ENCODE results near the gene RNF31.

RNF31 gene

DNA sequence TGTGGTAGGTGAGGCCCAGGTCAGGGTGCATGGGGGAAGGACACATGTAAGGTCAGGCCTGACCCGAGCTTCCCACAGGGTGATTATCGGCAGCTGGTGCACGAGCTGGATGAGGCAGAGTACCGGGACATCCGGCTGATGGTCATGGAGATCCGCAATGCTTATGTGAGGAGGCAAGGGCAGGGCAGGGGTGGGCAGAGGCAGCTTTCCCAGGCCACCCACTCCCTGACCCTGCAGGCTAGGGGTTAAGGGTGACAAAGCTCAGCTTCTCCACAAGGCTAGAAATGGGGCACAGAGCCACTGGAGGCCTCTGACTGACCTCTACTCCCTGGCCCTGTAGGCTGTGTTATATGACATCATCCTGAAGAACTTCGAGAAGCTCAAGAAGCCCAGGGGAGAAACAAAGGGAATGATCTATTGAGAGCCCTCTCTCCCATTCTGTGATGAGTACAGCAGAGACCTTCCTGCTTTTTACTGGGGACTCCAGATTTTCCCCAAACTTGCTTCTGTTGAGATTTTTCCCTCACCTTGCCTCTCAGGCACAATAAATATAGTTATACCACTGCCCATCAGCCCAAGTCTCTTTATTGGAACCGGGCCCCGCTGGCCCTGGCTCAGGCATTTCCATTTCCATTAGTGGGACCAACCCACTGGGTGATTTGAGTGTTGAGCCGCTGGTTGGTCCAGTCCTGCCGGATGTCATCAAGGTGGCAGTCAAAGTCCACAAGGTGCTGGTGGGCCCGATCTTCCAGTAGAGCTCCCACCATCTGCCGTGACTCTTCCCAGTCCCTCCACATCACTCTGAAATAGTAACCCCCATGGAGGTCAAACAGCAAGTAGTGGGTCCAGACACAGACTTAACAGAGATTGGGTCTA is 8.7 kb upstream of the RNF31 start:
- DNase-seq, result no peak

DNA sequence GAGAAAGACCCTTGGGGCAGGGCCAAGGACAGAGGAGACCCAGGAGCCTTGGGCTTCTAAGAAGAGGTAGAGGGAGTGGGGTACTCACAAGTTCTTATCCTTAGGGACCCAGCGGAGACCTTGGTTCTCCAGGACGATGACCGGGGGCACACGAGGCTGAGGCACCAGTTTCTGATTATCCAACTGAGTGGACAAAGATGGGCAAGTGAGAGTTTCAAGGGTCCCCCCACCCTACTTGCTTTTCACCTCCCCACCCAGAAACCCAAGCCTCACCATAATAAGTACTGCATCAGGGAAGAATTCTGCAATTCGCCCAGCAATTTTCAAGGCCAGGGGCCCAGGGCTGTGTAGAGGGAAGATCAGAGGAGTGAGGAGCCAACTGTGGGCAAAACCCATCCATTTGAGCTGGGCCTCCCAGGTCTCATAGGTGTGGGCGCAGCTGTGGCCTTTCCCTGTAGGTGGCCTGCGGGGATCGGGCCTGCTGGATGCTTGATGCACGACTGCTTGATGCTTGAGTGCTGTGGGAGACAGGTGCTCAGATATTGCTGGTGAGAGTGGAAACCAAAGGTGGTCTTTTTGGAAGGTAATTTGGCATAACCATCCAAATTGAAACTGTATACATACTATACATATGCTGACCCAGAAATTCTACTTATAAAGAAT is 7.9 kb upstream of the RNF31 start:
- no peak for DNase-seq

DNA sequence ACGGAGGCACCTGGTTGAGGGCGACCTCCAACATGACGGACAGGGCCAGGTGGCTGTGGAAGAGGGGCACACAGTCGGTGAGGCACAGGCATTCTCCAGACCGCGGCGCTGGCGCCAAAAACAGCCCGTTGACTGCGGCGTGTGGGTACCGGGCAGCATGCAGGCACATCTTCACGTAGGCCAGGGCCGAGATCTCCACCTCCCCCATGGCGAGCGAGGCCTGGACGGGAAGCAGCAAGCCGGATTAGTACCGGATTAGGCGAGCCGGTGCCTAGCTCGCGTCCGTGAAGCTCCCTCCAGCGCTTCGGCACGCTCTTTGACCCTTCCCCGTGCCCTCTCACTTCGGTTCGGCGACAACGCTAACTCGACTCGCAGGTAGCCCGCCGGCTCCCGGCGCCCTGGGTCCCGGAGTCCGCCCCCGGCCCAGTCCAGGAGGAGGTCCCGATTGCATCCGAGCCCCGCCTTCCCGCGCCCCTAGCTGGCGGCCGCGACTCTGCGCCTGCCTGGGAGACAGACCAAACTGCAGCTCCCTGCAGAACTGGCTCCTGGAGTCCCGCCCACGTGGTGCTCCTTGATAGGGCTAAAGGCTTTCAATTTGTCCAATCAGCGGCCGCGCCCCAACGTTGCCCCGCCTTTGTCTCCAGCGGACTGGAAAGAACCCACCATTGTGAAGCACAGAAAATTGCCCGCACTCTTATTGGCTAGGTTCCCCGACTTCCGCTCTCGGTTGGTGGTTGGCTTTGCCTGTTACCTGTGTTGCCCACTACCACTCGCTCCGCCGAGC is 6.0 kb upstream of the RNF31 start, which contains the start of gene EMC9:
Gene EMC9, minus strand, starts transcription at position 495 of the 784 bp plus-strand sequence. Its CDS starts 287 bp downstream, at position 208.
- DNase-seq, result peak; percentile 100

DNA sequence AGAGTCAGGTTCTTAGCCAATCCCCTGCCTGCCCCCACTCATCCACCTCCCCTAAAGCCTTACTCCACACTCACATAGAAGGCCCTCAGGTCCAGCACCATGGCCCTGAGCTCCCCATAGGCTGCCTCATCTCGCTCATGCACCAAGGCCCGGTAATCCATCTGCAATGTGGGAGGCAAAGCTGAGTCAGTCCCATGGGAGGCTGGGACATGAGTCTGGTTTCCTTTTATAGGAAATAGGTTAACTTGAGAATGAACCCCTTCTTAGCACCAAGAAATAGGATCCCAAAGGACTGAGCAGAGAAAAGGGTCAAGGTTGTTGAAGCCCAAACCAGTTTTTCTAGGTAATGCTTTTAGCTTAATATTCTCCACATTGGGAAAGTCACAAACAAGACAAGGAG is 3.8 kb upstream of the RNF31 start:
- no peak for DNase-seq

DNA sequence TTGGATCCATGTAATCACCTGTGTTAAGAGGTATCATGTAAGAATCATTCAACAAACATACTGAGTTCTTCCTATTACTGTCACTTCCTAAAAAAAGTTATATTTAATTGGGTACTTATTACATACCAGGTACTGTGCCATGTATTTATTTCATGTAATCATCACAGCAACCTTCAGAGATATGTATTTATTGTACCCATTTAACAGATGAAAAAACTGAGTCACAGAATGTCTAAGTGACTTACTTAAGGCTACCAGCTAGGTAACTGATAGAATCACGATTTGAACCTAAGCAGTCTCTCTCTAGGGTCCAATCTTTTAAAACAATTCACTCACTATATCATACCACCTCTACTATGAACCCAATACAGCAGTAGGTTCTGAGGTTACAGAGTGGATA is 2.8 kb upstream of the RNF31 start:
- no peak for DNase-seq

DNA sequence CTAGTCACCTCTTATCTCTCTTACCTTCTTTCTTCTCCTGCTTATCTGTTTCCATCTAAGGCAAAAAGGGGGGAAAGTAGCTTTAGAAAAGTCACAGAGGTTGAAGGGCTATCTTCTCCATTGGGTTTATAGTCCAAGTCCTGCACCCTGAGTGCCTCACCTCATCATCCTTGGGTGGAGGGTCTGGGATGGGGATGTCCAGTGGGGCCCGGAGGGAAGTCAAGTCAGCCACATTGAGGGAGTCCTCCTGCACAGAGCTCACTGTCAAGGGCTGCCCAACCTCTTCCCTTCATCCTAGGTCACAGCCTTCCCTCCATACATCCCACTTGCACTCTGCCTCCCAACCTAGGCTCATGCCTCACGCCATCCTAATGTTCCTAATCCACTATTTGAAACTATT is 2.1 kb upstream of the RNF31 start:
- no peak for DNase-seq

DNA sequence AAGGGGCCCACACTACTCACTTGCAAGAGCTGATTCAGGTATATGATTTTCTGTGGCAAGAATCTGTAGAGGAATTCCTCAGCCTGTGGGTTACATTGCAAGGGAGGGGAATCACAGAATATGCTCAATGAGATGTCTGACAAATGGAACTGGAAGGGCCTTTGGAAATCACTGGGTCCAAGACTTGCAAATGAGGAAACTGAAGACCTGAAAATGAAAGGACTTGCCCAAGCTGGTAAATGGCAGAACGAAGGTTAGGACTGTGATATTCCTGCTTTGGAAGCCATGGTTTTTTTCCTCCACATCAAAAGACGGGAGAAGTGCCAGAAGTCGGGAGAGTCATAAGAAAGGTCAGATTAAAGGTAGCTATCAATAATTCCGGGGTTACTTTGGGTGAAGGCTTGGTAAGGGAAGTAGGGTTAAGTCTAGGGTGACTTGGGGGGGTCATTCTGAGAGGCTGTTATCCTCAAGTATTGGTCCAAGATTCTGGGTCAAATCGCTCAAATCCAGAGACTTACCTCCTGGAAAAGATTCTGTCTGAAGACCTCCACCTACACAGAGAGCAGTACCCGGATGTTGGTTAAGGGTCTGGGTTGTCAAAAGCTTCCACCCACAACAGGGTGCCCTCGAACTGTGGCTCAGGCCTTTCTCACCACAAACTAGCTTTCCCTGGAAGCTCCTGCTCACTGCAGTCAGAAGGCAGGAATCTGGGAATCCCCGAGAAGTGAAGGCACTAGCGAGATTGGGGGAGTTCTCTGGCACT is 1.4 kb upstream of the RNF31 start:
- DNase-seq, result no peak

DNA sequence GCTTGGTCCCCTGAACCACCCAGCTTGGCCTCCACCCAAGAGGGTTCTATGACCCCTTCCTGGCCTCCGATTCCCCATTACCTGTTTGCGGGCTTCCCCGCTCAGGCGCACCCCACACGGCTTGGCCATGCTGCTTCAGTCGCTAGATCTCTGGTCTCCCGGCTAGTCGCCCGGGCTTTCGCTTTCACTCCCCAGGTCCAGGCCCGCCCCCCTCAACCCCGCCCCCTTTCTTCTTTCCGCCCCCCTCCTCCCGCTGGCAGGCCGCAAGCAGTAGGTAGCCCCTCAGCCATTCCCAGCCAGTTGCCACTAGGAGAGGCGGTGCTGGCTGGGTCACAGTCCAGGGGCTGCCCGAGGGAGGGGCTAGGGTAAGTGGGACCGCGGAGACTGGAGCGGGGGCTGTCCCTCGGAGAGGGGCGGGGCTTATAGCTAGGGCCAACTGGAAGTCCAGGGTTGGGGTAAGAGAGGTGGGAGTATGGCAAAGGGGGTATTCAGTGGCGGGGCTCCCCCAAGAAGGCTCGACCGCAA is 783 bp upstream of the RNF31 start, which contains the start of gene PSME2:
Gene PSME2, minus strand, starts transcription at position 158 of the 525 bp plus-strand sequence. Its CDS starts 29 bp downstream, at position 129.
- DNase-seq, result peak; percentile 99

DNA sequence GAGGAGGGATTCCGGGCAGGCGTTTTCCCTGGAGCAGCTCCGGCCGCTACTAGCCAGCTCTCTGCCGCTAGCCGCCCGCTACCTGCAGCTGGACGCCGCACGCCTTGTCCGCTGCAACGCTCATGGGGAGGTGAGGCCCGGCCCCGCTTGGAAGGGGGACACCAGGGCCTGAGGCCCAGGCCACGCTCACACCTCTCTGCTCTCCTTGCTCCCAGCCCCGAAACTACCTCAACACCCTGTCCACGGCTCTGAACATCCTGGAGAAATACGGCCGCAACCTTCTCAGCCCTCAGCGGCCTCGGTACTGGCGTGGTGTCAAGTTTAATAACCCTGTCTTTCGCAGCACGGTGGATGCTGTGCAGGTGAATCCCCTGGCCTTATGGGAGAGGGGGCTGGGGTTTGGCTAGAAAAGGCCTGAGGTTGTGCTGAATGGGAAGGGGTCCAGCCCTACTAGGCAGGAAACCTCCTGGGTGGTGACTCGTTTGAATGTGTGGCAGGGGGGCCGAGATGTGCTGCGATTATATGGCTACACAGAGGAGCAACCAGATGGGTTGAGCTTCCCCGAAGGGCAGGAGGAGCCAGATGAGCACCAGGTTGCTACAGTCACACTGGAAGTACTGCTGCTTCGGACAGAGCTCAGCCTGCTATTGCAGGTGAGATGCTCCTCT is 597 bp downstream of the RNF31 start:
- DNase-seq, result no peak

DNA sequence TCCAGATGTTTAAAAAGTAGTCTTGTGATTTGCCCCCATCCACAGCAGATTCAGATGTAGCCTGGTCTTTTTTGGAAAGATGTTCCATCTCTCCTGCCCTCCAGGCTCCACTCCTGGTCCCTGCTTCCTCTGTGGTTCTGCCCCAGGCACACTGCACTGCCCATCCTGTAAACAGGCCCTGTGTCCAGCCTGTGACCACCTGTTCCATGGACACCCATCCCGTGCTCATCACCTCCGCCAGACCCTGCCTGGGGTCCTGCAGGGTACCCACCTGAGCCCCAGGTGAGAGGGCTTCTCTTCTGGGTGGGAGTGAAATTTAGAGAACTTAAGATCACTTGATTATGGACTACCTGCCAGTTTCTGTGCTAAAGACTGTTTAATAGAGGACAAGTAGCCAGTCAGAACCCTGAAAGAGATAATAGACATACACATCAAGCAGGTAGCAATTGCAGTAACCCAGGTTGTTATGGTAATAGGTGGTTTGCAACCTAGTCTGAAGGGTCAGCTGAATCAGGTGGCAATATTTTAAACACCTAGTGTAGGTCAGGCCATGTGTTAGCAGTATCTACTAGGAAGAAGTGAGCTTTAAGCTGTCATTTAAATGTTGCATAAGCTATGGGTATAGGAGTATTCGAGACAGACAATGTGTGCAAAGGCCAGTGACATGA is 2.1 kb downstream of the RNF31 start:
- DNase-seq, result no peak

DNA sequence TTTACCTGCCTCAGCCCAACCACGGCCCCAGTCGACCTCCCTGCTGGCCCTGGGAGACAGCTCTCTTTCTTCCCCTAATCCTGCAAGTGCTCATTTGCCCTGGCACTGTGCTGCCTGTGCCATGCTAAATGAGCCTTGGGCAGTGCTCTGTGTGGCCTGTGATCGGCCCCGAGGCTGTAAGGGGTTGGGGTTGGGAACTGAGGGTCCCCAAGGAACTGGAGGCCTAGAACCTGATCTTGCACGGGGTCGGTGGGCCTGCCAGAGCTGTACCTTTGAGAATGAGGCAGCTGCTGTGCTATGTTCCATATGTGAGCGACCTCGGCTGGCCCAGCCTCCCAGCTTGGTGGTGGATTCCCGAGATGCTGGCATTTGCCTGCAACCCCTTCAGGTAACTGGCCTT is 2.8 kb downstream of the RNF31 start:
- no peak for DNase-seq

DNA sequence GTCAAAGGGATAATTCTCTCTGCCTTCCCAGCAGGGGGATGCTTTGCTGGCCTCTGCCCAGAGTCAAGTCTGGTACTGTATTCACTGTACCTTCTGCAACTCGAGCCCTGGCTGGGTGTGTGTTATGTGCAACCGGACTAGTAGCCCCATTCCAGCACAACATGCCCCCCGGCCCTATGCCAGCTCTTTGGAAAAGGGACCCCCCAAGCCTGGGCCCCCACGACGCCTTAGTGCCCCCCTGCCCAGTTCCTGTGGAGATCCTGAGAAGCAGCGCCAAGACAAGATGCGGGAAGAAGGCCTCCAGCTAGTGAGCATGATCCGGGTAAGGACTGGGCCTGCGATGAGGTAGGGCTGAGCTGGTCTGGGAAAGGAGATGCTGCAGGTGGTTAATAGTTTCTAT is 3.3 kb downstream of the RNF31 start:
- no peak for DNase-seq

DNA sequence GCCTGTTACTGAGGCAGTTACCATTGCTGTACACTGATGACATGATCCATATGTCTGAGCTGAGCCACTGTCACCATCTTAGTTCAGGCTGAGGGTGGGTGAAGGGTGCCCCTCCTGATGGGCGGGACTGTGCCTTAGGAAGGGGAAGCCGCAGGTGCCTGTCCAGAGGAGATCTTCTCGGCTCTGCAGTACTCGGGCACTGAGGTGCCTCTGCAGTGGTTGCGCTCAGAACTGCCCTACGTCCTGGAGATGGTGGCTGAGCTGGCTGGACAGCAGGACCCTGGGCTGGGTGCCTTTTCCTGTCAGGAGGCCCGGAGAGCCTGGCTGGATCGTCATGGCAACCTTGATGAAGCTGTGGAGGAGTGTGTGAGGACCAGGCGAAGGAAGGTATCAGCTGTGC is 3.7 kb downstream of the RNF31 start:
- no peak for DNase-seq

DNA sequence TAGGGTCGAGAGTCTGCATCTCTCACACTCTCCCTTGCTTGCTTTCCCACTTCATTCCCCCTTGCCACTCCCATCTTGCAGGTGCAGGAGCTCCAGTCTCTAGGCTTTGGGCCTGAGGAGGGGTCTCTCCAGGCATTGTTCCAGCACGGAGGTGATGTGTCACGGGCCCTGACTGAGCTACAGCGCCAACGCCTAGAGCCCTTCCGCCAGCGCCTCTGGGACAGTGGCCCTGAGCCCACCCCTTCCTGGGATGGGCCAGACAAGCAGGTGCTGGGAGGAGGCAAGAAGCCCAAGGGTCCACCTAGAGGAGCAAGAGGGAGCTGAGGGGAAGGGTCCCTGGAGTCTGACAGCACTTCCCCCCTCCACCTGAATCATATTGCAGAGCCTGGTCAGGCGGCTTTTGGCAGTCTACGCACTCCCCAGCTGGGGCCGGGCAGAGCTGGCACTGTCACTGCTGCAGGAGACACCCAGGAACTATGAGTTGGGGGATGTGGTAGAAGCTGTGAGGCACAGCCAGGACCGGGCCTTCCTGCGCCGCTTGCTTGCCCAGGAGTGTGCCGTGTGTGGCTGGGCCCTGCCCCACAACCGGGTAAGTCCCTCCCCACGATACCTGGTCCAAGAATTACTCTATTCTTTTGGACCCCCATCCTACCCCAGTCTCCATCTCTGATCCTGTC is 4.2 kb downstream of the RNF31 start:
- DNase-seq, result no peak

DNA sequence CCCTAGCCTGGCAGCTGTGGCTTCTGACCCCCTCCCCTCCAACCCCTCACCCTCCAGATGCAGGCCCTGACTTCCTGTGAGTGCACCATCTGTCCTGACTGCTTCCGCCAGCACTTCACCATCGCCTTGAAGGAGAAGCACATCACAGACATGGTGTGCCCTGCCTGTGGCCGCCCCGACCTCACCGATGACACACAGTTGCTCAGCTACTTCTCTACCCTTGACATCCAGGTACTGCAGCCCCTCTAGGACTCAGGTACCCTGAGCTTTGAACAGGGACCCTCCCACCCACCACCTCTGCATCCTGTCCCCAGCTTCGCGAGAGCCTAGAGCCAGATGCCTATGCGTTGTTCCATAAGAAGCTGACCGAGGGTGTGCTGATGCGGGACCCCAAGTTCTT is 7.8 kb downstream of the RNF31 start:
- no peak for DNase-seq

DNA sequence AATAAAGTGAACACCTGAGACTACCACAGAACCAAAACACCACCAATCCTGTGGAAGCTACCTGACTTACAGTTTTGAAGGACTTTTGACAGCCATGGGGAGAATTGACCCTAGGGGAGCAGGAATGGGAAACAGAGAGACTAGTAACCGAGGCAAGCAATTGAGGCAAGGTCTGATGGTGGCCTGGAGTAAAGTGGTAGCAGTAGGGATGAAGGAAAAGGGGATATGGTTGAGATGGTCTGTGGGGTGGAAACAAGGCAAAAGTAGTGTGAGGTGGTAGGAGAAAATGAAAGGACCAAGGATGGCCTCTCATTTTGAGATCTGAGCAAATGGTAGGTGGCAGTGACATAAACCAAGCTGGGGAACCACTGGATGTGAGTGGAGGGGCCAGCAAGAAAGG is 9.5 kb downstream of the RNF31 start:
- DNase-seq, result no peak

DNA sequence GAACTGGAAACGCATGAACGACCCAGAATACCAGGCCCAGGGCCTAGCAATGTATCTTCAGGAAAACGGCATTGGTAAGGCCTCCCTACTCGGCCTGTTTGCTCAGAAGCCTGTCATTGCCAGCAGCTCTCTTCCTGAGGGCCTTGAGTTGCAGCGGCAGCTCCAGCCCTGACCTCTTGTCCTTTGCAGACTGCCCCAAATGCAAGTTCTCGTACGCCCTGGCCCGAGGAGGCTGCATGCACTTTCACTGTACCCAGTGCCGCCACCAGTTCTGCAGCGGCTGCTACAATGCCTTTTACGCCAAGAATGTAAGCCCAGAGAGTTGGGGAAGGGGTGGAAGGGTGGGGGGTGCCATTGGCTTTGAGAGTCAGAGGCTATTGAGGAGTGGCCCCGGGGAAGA is 10.0 kb downstream of the RNF31 start:
- no peak for DNase-seq

DNA sequence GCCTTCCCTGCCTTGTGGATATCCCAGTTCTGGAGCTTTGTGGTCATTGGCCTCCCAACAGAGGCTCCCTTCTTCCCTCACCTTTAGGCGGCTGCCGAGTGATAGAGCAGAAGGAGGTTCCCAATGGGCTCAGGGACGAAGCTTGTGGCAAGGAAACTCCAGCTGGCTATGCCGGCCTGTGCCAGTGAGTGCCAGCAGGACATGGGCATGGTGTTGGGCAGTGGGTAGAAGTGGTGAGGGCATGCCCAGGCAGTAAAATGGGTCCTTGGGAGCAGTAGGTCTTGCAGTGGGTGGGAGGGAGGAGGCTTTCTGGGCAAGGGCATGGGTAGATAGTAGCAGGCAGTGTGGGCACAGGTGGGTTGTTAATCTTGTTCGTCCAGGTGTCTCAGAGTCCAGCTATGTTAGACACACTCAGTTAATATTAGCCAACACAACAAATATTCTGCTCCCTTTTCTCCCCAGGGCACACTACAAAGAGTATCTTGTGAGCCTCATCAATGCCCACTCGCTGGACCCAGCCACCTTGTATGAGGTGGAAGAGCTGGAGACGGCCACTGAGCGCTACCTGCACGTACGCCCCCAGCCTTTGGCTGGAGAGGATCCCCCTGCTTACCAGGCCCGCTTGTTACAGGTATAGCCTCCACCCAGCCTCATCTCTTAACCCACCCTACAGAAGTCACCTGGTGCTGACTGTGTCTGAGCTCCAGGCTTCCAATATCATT is 12.6 kb downstream of the RNF31 start:
- DNase-seq, result no peak

DNA sequence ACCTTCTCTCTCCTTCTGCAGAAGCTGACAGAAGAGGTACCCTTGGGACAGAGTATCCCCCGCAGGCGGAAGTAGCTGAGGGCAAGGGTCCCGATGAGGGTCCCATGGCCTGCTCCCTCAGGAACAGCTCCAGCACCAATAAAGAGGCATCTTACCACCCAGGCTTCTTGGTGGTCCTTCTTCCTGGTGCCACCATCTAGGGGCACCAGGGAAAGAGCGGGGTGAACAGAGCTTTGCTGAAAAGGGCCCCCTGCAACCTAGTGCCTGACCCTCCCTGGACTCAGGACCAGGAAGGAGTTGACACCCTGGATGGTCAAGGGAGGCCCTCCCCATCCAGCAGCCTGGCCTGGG is 13.2 kb downstream of the RNF31 start:
- no peak for DNase-seq
